HCT116 (cell line): ENCODE measurements around the gene GNG2. TPM values are rescaled to one million over a fixed set of nuclear protein-coding genes. Genes with fewer than 3 reads are reported as not detected.

Source experiments
- ATAC-seq: fragments of 200-7000 bp; cut with Tn5 transposase; 2 replicates; pipeline ENCODE4 v1.9.1; 2020; ENCODE audit warnings: mild to moderate bottlenecking, moderate library complexity
- BruUV-seq: library from RNA; stranded (reverse); fragments of 400-500 nt; replicated peaks from 2 replicates; lab custom pipeline; 2021; lab: Mats Ljungman, UMichigan
- CTCF ChIA-PET: fragments of 300-600 bp; sonication (Branson Sonifier 250); formaldehyde crosslinking; loops from one replicate; lab custom pipeline; 2021; ENCODE audit warnings: antibody characterized with exemption; lab: Charles Lee
- POLR2A ChIA-PET: fragments of 300-600, 350-600 bp; sonication (Branson Sonifier 250); formaldehyde crosslinking; loops from one replicate; lab custom pipeline; 2021; ENCODE audit warnings: antibody characterized with exemption; lab: Charles Lee
- RAD21 ChIA-PET, 2 experiments: fragments of 300-600 bp; sonication (Branson Sonifier 250); formaldehyde crosslinking; loops; one replicate each; lab custom pipeline; 2023; ENCODE audit warnings: low total read pairs in 2 of 2; ENCODE audit not compliant: uncharacterized antibody in 2 of 2, unreplicated experiment in 2 of 2, low non-redundant PET in 1 of 2; lab: Charles Lee
- DNase-seq: peaks from one replicate; pipeline ENCODE4 v3.0.0-alpha.2; 2010; ENCODE audit warnings: low read depth, low spot score
- H2AFZ ChIP-seq: fragments of 200-600 bp; shearing (Covaris generic), sonication (generic); 2 replicates; pipeline ENCODE4 v1.6.1; 2017; ENCODE audit warnings: low read depth, mixed run types, mixed read lengths, antibody characterized with exemption, low read length; ENCODE audit not compliant: poor library complexity, severe bottlenecking
- H3K27ac ChIP-seq: 2 replicates; pipeline ENCODE4 v1.5.1; 2012; ENCODE audit warnings: low read depth, low read length
- H3K27me3 ChIP-seq: fragments of 200-600 bp; sonication (generic); 2 replicates; pipeline ENCODE4 v1.6.1; 2016; ENCODE audit warnings: mixed run types, low read length, mixed read lengths; ENCODE audit not compliant: insufficient read depth
- H3K36me3 ChIP-seq, 2 experiments: fragments of 200-500 bp in 1 of 2; fragments of 200-600 bp in 1 of 2; sonication (Bioruptor generic) in 1 of 2; sonication (generic) in 1 of 2; 2 replicates each; pipeline versions ENCODE4 v1.5.1 to v1.6.1; 2014 to 2016; ENCODE audit warnings: low read length in 2 of 2, inconsistent platforms in 1 of 2, mixed read lengths in 1 of 2, mixed run types in 1 of 2; ENCODE audit not compliant: insufficient read depth in 2 of 2, control insufficient read depth in 1 of 2
- H3K4me1 ChIP-seq, 2 experiments: fragments of 200-600 bp in 1 of 2; sonication (generic) in 1 of 2; 2 replicates each; pipeline versions ENCODE4 v1.5.1 to v1.6.1; 2012 to 2017; ENCODE audit warnings: low read length in 2 of 2, inconsistent platforms in 1 of 2, mild to moderate bottlenecking in 1 of 2, mixed read lengths in 1 of 2, mixed run types in 1 of 2, moderate library complexity in 1 of 2; ENCODE audit not compliant: insufficient read depth in 2 of 2, control insufficient read depth in 1 of 2
- H3K4me2 ChIP-seq: fragments of 200-600 bp; sonication (generic); 2 replicates; pipeline ENCODE4 v1.6.1; 2017; ENCODE audit warnings: mixed run types, low read length, mixed read lengths
- H3K4me3 ChIP-seq, 2 experiments: fragments of 200-600 bp in 1 of 2; sonication (generic) in 1 of 2; replicated peaks in 1 of 2; 2 replicates each; pipeline ENCODE4 v1.5.1; 2011 to 2016; ENCODE audit warnings: low read length in 2 of 2, control low read depth in 1 of 2, low read depth in 1 of 2, mild to moderate bottlenecking in 1 of 2, mixed read lengths in 1 of 2, mixed run types in 1 of 2
- H3K79me2 ChIP-seq: fragments of 200-600 bp; sonication (generic); 2 replicates; pipeline ENCODE4 v1.6.1; 2017; ENCODE audit warnings: mild to moderate bottlenecking, mixed run types, low read length, moderate library complexity, mixed read lengths; ENCODE audit not compliant: insufficient read depth
- H3K9ac ChIP-seq: fragments of 200-600 bp; sonication (generic); 2 replicates; pipeline ENCODE4 v1.6.1; 2016; ENCODE audit warnings: low read length, mixed read lengths
- H3K9me2 ChIP-seq: fragments of 200-600 bp; sonication (generic), shearing (Covaris generic); 2 replicates; pipeline ENCODE4 v1.6.1; 2017; ENCODE audit warnings: mixed run types, mild to moderate bottlenecking, moderate library complexity; ENCODE audit not compliant: insufficient read depth
- H3K9me3 ChIP-seq, 2 experiments: fragments of 200-500 bp in 1 of 2; fragments of 200-600 bp in 1 of 2; sonication (Bioruptor generic) in 1 of 2; sonication (generic) in 1 of 2; 2 replicates each; pipeline ENCODE4 v1.6.1; 2014 to 2017; ENCODE audit warnings: low read length in 2 of 2, mixed read lengths in 2 of 2, inconsistent platforms in 1 of 2, low read depth in 1 of 2, mild to moderate bottlenecking in 1 of 2, mixed run types in 1 of 2, moderate library complexity in 1 of 2; ENCODE audit not compliant: control insufficient read depth in 1 of 2, insufficient read depth in 1 of 2
- H4K20me1 ChIP-seq: fragments of 200-600 bp; sonication (generic), shearing (Covaris generic); 2 replicates; pipeline ENCODE4 v1.6.1; 2017; ENCODE audit warnings: mixed run types, mild to moderate bottlenecking, moderate library complexity; ENCODE audit not compliant: insufficient read depth
- CEBPB ChIP-seq: IDR thresholded peaks from 2 replicates; pipeline ENCODE4 v1.6.1; 2012; ENCODE audit warnings: low read depth
- CTCF ChIP-seq, 3 experiments: fragments of 200-600 bp in 1 of 3; sonication (generic) in 1 of 3; IDR thresholded peaks in 2 of 3; conservative IDR thresholded peaks in 1 of 3; 2 replicates each; pipeline ENCODE4 v1.5.1; 2012 to 2017; ENCODE audit warnings: low read depth in 2 of 3, low read length in 2 of 3, antibody characterized with exemption in 1 of 3, borderline replicate concordance in 1 of 3, control low read depth in 1 of 3, mild to moderate bottlenecking in 1 of 3, mixed read lengths in 1 of 3, mixed run types in 1 of 3, moderate library complexity in 1 of 3; ENCODE audit not compliant: insufficient read depth in 1 of 3
- EZH2 ChIP-seq: fragments of 200-600 bp; sonication (generic); IDR thresholded peaks from 2 replicates; pipeline ENCODE4 v1.6.1; 2017; ENCODE audit warnings: antibody characterized with exemption, mixed run types
- REST ChIP-seq: IDR thresholded peaks from 2 replicates; pipeline ENCODE4 v1.6.1; 2012; ENCODE audit warnings: low read depth
- ZNF274 ChIP-seq: fragments of 200-500 bp; sonication (Bioruptor generic); IDR thresholded peaks from 2 replicates; pipeline ENCODE4 v1.6.1; 2014; ENCODE audit warnings: mild to moderate bottlenecking, low read depth, low read length, inconsistent platforms
- intact Hi-C: fragments of 100-400 bp; cut with micrococcal nuclease; formaldehyde crosslinking; loops from 2 replicates; pipeline ENCODE4 v1.10.0; 2022
- total RNA-seq: library from RNA; stranded (reverse); gene quantifications from one replicate; pipeline ENCODE4 v1.2.1, GENCODE V29; 2021; ENCODE audit not compliant: unreplicated experiment

Gene GNG2
- total RNA-seq, 1 experiment from 2014 or later, result 0.74 TPM

DNA sequence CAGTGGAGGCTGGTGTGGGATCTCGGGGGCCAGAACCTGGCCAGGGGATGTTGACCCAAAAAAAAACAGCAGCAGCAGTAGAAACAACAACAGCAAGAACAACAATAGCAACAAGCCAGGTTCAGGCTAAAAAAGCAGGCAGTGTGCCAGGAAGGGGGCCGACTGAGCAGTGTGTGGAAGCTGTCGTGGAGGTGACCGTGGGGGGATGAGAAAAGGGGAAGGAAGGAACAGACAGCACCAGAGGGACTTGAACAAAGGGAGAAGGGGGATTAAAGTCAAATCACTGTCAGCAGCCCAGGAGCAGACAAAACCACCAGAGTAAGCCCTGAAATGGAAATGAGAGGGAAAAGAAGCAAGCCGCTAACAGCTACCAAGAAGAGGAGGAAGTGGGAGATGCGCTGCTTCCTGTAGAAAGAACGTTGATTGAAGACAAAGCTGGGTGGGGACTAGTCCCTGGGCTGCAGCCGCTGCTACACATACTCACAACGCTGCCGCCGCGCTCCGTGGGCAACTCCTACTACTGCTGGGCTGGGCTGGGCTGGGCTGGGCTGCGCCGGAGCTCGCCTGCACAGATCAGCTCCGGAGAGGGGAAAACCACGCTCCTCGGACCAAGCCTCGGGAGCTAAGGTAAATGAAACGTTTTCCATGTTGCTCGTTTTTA is at the start of gene GNG2 (continued):
- no peak for TF ChIP-seq ZNF274

- H3K27me3 ChIP-seq, result no peaks in the 10 kb centered on the region
- no peaks in the 10 kb centered on the region for H3K36me3 ChIP-seq
- H4K20me1 ChIP-seq, result no peaks in the 10 kb centered on the region
- no peak overlapping the region for H3K27ac ChIP-seq
- H3K4me3 ChIP-seq, result no peak overlapping the region
- BruUV-seq, result no TSS peak
- ATAC-seq (no peak), DNase-seq (no peak)
- CTCF ChIA-PET, result interaction anchor here (0.7 kb wide), 2 partner anchors 35 to 462 kb away, joined by 3 to 4 read pairs; no protein-coding TSS in a partner anchor
- POLR2A ChIA-PET, result no interaction called here
- H3K9ac ChIP-seq, result no peak overlapping the region
- no peaks in the 10 kb centered on the region for H3K4me1 ChIP-seq
- H3K9me3 ChIP-seq, result peaks cover 0 to 9% of the 10 kb centered on the region in 2 experiments; a peak in 1 of 4 replicates
- H2AFZ ChIP-seq, result no peak overlapping the region
- H3K9me2 ChIP-seq, result no peaks in the 10 kb centered on the region
- RAD21 ChIA-PET, result no interaction called here
- no peaks in the 10 kb centered on the region for H3K79me2 ChIP-seq
- no peak for TF ChIP-seq CEBPB
- no peak for TF ChIP-seq EZH2
- TF ChIP-seq CTCF (IDR thresholded peaks at IDR 0.05 in 2 of 3, conservative IDR thresholded peaks at IDR 0.05 in 1 of 3; ENCODE audit: borderline replicate concordance in 1 of 3, insufficient read depth in 1 of 3, low read depth in 2 of 3, low read length in 2 of 3), result no peak
- TF ChIP-seq REST, result no peak
- no peak overlapping the region for H3K4me2 ChIP-seq
- intact Hi-C loops, result no loop called here
Measured at GRCh38 chr14:51811706-51812105, 48.7 kb upstream of the GNG2 start.
